HepG2 (cell line): ENCODE measurements around the gene PKP3. TPM values are rescaled to one million over a fixed set of nuclear protein-coding genes. Genes with fewer than 3 reads are reported as not detected.

Source experiments
- ATAC-seq: fragments of 200-7000 bp; cut with Tn5 transposase; 3 replicates; pipeline ENCODE4 v1.9.1; 2020; ENCODE audit warnings: mild to moderate bottlenecking, moderate library complexity
- BruUV-seq: library from RNA; stranded (reverse); fragments of 400-500 nt; replicated peaks from 2 replicates; lab custom pipeline; 2021; lab: Mats Ljungman, UMichigan
- CTCF ChIA-PET: fragments of 300-600 bp; formaldehyde crosslinking; extraction: SDS; loops from one replicate; lab custom pipeline; 2021; ENCODE audit warnings: low total read pairs, inconsistent platforms, low intra/inter-chr PET ratio; lab: Yijun Ruan, JAX
- POLR2A ChIA-PET: fragments of 350-600 bp; sonication (Branson Sonifier 250); formaldehyde crosslinking; loops from one replicate; lab custom pipeline; 2020; ENCODE audit warnings: antibody characterized with exemption, inconsistent platforms; lab: Yijun Ruan, JAX
- DNase-seq: peaks from one replicate; pipeline ENCODE4 v3.0.0-alpha.2; 2015; ENCODE audit warnings: low spot score
- FAIRE-seq: peaks from 3 replicates; lab custom pipeline; 2011; peaks lifted over from hg19 to GRCh38; lab: Jason Lieb, UNC
- H2AFZ ChIP-seq: one replicate; pipeline ENCODE4 v1.6.1; 2011; ENCODE audit warnings: low read length, inconsistent platforms
- H3K27ac ChIP-seq: fragments of 300-600 bp; 3 replicates; pipeline ENCODE4 v1.8.0; 2011; ENCODE audit warnings: mixed run types, mild to moderate bottlenecking, mixed read lengths, low read length, inconsistent platforms; ENCODE audit not compliant: insufficient read depth; ENCODE audit errors: extremely low read length
- H3K27me3 ChIP-seq, 2 experiments: fragments of 200-600 bp in 1 of 2; 2 replicates in 1 of 2; 3 replicates in 1 of 2; pipeline versions ENCODE4 v1.6.0 to v1.8.0; 2011; ENCODE audit warnings: low read length in 2 of 2, mild to moderate bottlenecking in 2 of 2, moderate library complexity in 2 of 2, inconsistent platforms in 1 of 2; ENCODE audit not compliant: insufficient read depth in 2 of 2, control insufficient read depth in 1 of 2
- H3K36me3 ChIP-seq, 2 experiments: fragments of 200-600 bp in 1 of 2; replicated peaks in 1 of 2; 2 replicates in 1 of 2; 3 replicates in 1 of 2; pipeline versions ENCODE4 v1.5.1 to v1.8.0; 2011; ENCODE audit warnings: low read length in 2 of 2, inconsistent platforms in 1 of 2; ENCODE audit not compliant: insufficient read depth in 2 of 2, control insufficient read depth in 1 of 2
- H3K4me1 ChIP-seq: 2 replicates; pipeline ENCODE4 v1.5.1; 2012; ENCODE audit warnings: low read length, inconsistent platforms; ENCODE audit not compliant: insufficient read depth
- H3K4me2 ChIP-seq: 2 replicates; pipeline ENCODE4 v1.6.0; 2011; ENCODE audit warnings: low read depth, low read length, inconsistent platforms
- H3K4me3 ChIP-seq, 3 experiments: fragments of 200-600 bp in 1 of 3; sonication (generic), shearing (Covaris generic) in 1 of 3; replicated peaks in 1 of 3; 2 replicates each; pipeline ENCODE4 v1.5.1; 2011 to 2016; ENCODE audit warnings: low read length in 3 of 3, inconsistent platforms in 2 of 3, low read depth in 2 of 3, mild to moderate bottlenecking in 2 of 3, control low read depth in 1 of 3, mixed read lengths in 1 of 3; ENCODE audit not compliant: insufficient read depth in 1 of 3
- H3K79me2 ChIP-seq: one replicate; pipeline ENCODE4 v1.6.1; 2011; ENCODE audit warnings: low read length, inconsistent platforms; ENCODE audit not compliant: insufficient read depth
- H3K9ac ChIP-seq: 2 replicates; pipeline ENCODE4 v1.6.0; 2011; ENCODE audit warnings: mild to moderate bottlenecking, low read depth, low read length, inconsistent platforms; ENCODE audit not compliant: insufficient read depth
- H3K9me3 ChIP-seq: 2 replicates; pipeline ENCODE4 v1.5.1; 2012; ENCODE audit warnings: mild to moderate bottlenecking, low read length
- H4K20me1 ChIP-seq: 2 replicates; pipeline ENCODE4 v1.6.0; 2011; ENCODE audit warnings: inconsistent platforms, mild to moderate bottlenecking, low read length, moderate library complexity; ENCODE audit not compliant: insufficient read depth
- CBX2 ChIP-seq, 2 experiments: fragments of 200-600 bp in 1 of 2; sonication (generic); formaldehyde crosslinking in 1 of 2; IDR thresholded peaks; 2 replicates each; pipeline versions ENCODE4 v1.7.0 to v1.8.1; 2018 to 2022; ENCODE audit warnings: low read depth in 2 of 2, low read length in 1 of 2, mild to moderate bottlenecking in 1 of 2, missing genetic modification reagents in 1 of 2
- HDAC2 ChIP-seq: sonication (generic); formaldehyde crosslinking; IDR thresholded peaks from 2 replicates; pipeline ENCODE4 v1.4.0; 2020; ENCODE audit warnings: missing genetic modification reagents
- KMT2B ChIP-seq: IDR thresholded peaks from 2 replicates; pipeline ENCODE4 v1.6.1; 2016; ENCODE audit warnings: missing genetic modification reagents, missing compliant biosample characterization
- MED8 ChIP-seq: sonication (generic); formaldehyde crosslinking; IDR thresholded peaks from 2 replicates; pipeline ENCODE4 v1.8.1; 2023; ENCODE audit warnings: mild to moderate bottlenecking, missing genetic modification reagents; ENCODE audit not compliant: insufficient replicate concordance
- NR2F1 ChIP-seq, 2 experiments: fragments of 450-650 bp in 1 of 2; formaldehyde crosslinking in 1 of 2; IDR thresholded peaks; 2 replicates each; pipeline versions ENCODE4 v1.5.0 to v1.6.1; 2016 to 2020; ENCODE audit warnings: mild to moderate bottlenecking in 1 of 2, missing compliant biosample characterization in 1 of 2, missing genetic modification reagents in 1 of 2, moderate library complexity in 1 of 2
- POLR2G ChIP-seq: fragments of 200-400 bp; formaldehyde crosslinking; IDR thresholded peaks from 2 replicates; pipeline ENCODE4 v1.6.1; 2018; ENCODE audit warnings: mild to moderate bottlenecking, low read depth, low read length, moderate library complexity
- SP4 ChIP-seq: sonication (generic); formaldehyde crosslinking; IDR thresholded peaks from 2 replicates; pipeline ENCODE4 v1.8.1; 2023; ENCODE audit warnings: mild to moderate bottlenecking, missing genetic modification reagents
- ZMYM3 ChIP-seq: sonication (generic); formaldehyde crosslinking; IDR thresholded peaks from 2 replicates; pipeline ENCODE4 v1.5.1; 2020; ENCODE audit warnings: mild to moderate bottlenecking, missing genetic modification reagents
- ZSCAN25 ChIP-seq: sonication (generic); formaldehyde crosslinking; IDR thresholded peaks from 2 replicates; pipeline ENCODE4 v1.8.0; 2022; ENCODE audit warnings: mild to moderate bottlenecking, missing genetic modification reagents
- WGBS: methylation state at CpG from one replicate; pipeline ENCODE4 v1.1.6; 2017; ENCODE audit warnings: low lambda C conversion rate; 5-methylcytosine and 5-hydroxymethylcytosine counted together
- in situ Hi-C: cut with HindIII; loops from 2 replicates; pipeline ENCODE4 v1.10.0; 2017; ENCODE audit warnings: low pct_unique_long_range_greater_than_20kb; ENCODE audit not compliant: extremely low pct_ligation_motif_present
- intact Hi-C: fragments of 100-400 bp; cut with micrococcal nuclease; formaldehyde crosslinking; loops from one replicate; pipeline ENCODE4 v1.10.0; 2022; ENCODE audit not compliant: unreplicated experiment
- polyA plus RNA-seq, 8 experiments: library from polyadenylated mRNA; depleted of rRNA in 3 of 8; stranded (reverse) in 7 of 8; unstranded in 1 of 8; fragments of >200 nt; fragmentation: Illumina TruSeq in 4 of 8; extraction: Trizol in 4 of 8; gene quantifications; 2 replicates each; pipeline versions ENCODE4 v1.2.1 to v1.2.3, GENCODE V29; 2011 to 2016; ENCODE audit warnings: low read depth in 4 of 8, missing spikeins in 1 of 8, mixed read lengths in 1 of 8; ENCODE audit not compliant: insufficient read depth in 1 of 8
- total RNA-seq, 5 experiments: library from RNA; depleted of rRNA; stranded (reverse); fragments of >200 nt; fragmentation: Illumina TruSeq; extraction: Trizol; gene quantifications; 2 replicates each; pipeline ENCODE4 v1.2.3, GENCODE V29; 2016; ENCODE audit warnings: low read depth in 1 of 5
- TF ChIP-seq, protein P1 (sequence below): sonication (generic); formaldehyde crosslinking; conservative IDR thresholded peaks from 2 replicates; pipeline ENCODE4 v1.8.0; 2022; ENCODE audit warnings: missing genetic modification reagents
- TF ChIP-seq, protein P2 (sequence below): sonication (generic); formaldehyde crosslinking; IDR thresholded peaks from 2 replicates; pipeline ENCODE4 v1.4.0; 2020; ENCODE audit warnings: missing genetic modification reagents
- TF ChIP-seq, protein P3 (sequence below): sonication (generic); formaldehyde crosslinking; IDR thresholded peaks from 2 replicates; pipeline ENCODE4 v1.4.0; 2020; ENCODE audit warnings: missing genetic modification reagents
- TF ChIP-seq, protein P4 (sequence below): sonication (generic); formaldehyde crosslinking; IDR thresholded peaks from 2 replicates; pipeline ENCODE4 v1.5.0; 2020; ENCODE audit warnings: missing genetic modification reagents, mild to moderate bottlenecking, borderline replicate concordance

PKP3 gene
- total and polyA plus RNA-seq, 2 of the 13 experiments (the other 11 are each of a cell fraction or from before 2014, with no cell fraction given): 18.0 to 28.7 TPM

DNA sequence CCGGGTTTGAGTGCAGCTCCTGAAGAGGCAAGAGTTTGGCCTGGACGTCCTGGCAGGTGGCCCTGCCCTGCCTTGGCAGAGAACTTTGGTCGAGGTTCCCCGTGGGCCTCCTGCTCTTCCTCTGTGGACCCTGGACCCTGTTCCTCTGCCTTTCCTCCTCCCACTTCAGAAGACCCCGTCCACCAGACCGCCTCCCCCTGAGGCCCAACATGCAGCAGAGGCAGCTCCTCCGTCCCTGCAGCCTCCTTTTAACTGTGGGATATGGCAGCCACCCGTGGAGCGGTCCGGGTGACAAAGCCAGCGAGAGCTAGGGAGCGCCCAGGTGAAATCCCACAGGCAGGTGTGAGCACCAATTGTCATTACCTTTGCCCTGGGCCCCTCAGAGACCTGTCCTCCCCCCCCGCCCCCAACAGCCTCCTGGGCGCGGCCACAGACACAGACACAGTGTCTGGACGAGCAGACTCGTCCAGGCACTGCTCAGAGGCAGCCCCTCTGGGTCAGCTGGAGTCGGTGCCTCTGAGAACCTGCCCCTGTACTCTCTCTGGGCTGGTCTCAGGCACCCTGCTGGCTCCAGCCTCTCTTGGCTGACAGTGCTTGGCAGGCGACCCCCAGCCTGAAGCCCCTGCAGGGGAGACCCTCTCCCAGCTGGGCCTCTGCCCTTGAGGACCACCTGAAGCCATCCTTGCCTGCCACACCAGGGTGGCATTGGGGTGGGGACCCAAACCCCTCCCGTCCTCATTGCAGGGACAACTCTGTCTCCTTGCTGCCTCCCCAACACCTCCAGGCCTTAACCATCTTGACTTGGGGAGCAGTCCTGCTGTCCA lies 52.0 kb downstream of the PKP3 start:
- Histone ChIP-seq H3K4me3 (peak overlapping the region; percentile 38 to 69 (median 40); a peak in 5 of 6 replicates), H2AFZ (no peak overlapping the region), H3K9ac (peak overlapping the region; percentile 61), H3K79me2 (peaks cover 3% of the 10 kb centered on the region), H3K4me1 (peaks cover 72% of the 10 kb centered on the region), H3K27ac (peak overlapping the region; percentile 69), H3K9me3 (no peaks in the 10 kb centered on the region), H3K36me3 (no peaks in the 10 kb centered on the region), H3K27me3 (no peaks in the 10 kb centered on the region; a peak in 1 of 5 replicates), H4K20me1 (no peaks in the 10 kb centered on the region), H3K4me2 (peak overlapping the region; percentile 87)
- DNase-seq (peak; percentile 45), ATAC-seq (peak; percentile 57), FAIRE-seq (no peak)
- BruUV-seq: TSS peak; percentile 63
- in situ Hi-C loops: no loop called here
- 5% methylated on average over 12 of the region's 20 CpGs for WGBS
- intact Hi-C loops: loop anchor here (5.0 kb wide), 1 partner anchor 39 kb away; no protein-coding TSS in a partner anchor
- ChIA-PET CTCF (no interaction called here), POLR2A (interaction anchor here (0.5 to 3.9 kb wide), 17 partner anchors 24 to 363 kb away, joined by 3 to 31 read pairs (median 4); partner anchors contain the start of genes BET1L, HRAS, PKP3 and RIC8A)
- TF ChIP-seq ZMYM3 (CRISPR knock-in tag): peak; percentile 25; the same call in 1 of the 2 replicates
- TF ChIP-seq HDAC2 (CRISPR knock-in tag): no peak
- TF ChIP-seq NR2F1 (CRISPR knock-in tag; IDR thresholded peaks at IDR 0.05): no peak
- TF ChIP-seq, protein P1, sequence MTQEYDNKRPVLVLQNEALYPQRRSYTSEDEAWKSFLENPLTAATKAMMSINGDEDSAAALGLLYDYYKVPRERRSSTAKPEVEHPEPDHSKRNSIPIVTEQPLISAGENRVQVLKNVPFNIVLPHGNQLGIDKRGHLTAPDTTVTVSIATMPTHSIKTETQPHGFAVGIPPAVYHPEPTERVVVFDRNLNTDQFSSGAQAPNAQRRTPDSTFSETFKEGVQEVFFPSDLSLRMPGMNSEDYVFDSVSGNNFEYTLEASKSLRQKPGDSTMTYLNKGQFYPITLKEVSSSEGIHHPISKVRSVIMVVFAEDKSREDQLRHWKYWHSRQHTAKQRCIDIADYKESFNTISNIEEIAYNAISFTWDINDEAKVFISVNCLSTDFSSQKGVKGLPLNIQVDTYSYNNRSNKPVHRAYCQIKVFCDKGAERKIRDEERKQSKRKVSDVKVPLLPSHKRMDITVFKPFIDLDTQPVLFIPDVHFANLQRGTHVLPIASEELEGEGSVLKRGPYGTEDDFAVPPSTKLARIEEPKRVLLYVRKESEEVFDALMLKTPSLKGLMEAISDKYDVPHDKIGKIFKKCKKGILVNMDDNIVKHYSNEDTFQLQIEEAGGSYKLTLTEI (CRISPR knock-in tag): no peak
- TF ChIP-seq, protein P2, sequence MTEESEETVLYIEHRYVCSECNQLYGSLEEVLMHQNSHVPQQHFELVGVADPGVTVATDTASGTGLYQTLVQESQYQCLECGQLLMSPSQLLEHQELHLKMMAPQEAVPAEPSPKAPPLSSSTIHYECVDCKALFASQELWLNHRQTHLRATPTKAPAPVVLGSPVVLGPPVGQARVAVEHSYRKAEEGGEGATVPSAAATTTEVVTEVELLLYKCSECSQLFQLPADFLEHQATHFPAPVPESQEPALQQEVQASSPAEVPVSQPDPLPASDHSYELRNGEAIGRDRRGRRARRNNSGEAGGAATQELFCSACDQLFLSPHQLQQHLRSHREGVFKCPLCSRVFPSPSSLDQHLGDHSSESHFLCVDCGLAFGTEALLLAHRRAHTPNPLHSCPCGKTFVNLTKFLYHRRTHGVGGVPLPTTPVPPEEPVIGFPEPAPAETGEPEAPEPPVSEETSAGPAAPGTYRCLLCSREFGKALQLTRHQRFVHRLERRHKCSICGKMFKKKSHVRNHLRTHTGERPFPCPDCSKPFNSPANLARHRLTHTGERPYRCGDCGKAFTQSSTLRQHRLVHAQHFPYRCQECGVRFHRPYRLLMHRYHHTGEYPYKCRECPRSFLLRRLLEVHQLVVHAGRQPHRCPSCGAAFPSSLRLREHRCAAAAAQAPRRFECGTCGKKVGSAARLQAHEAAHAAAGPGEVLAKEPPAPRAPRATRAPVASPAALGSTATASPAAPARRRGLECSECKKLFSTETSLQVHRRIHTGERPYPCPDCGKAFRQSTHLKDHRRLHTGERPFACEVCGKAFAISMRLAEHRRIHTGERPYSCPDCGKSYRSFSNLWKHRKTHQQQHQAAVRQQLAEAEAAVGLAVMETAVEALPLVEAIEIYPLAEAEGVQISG (CRISPR knock-in tag): no peak
- peak; percentile 31; the same call in 1 of the 2 replicates for TF ChIP-seq ZSCAN25
- peak; percentile 24 for TF ChIP-seq MED8 (CRISPR knock-in tag)
- TF ChIP-seq CBX2 (IDR thresholded peaks at IDR 0.05; ENCODE audit: low read depth, low read length): no peak
- TF ChIP-seq CBX2 (CRISPR knock-in tag; IDR thresholded peaks at IDR 0.05; ENCODE audit: low read depth): no peak
- peak; percentile 62 for TF ChIP-seq SP4 (CRISPR knock-in tag)
- no peak; the same call in 1 of the 2 replicates for TF ChIP-seq KMT2B
- TF ChIP-seq, protein P3, sequence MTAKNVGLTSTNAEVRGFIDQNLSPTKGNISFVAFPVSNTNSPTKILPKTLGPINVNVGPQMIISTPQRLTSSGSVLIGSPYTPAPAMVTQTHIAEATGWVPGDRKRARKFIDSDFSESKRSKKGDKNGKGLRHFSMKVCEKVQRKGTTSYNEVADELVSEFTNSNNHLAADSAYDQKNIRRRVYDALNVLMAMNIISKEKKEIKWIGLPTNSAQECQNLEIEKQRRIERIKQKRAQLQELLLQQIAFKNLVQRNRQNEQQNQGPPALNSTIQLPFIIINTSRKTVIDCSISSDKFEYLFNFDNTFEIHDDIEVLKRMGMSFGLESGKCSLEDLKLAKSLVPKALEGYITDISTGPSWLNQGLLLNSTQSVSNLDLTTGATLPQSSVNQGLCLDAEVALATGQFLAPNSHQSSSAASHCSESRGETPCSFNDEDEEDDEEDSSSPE (CRISPR knock-in tag): 0 out of 2 replicates have a peak, but pooled peaks have one; percentile 21
- peak; percentile 65 for TF ChIP-seq POLR2G
- TF ChIP-seq, protein P4, sequence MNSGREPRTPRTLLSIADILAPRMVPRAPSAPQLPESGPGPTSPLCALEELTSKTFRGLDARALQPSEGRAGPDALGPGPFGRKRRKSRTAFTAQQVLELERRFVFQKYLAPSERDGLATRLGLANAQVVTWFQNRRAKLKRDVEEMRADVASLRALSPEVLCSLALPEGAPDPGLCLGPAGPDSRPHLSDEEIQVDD (CRISPR knock-in tag): no peak
